Left lung (tissue), 10 donors: ENCODE results near the gene SON. TPM values are rescaled to one million over a fixed set of nuclear protein-coding genes. Genes with fewer than 3 reads are reported as not detected.
"Not testable (repeated sequence)": the region's sequence is repeated elsewhere in the genome, so short reads cannot be mapped to it uniquely, and the experiment has no call there.

Source experiments
- ATAC-seq: fragments of 200-7000 bp; cut with Tn5 transposase; one replicate; pipeline ENCODE4 v1.9.1; 2020; ENCODE audit warnings: moderate library complexity
- DNase-seq, 4 donors: peaks; one replicate each; pipeline ENCODE4 v3.0.0-alpha.2; 2013 to 2020
- H3K27ac ChIP-seq, 2 donors: fragments of 200-600 bp; sonication (generic) in 1 of 2; one replicate each; pipeline versions ENCODE4 v1.5.0 to v1.8.0; 2020 to 2021
- H3K27me3 ChIP-seq, 2 donors: fragments of 200-600 bp; sonication (generic) in 1 of 2; one replicate each; pipeline versions ENCODE4 v1.5.0 to v1.8.0; 2020 to 2021
- H3K36me3 ChIP-seq, 2 donors: fragments of 200-600 bp; sonication (generic) in 1 of 2; one replicate each; pipeline versions ENCODE4 v1.5.0 to v1.8.0; 2020 to 2021
- H3K4me1 ChIP-seq, 2 donors: fragments of 200-600 bp; one replicate each; pipeline ENCODE4 v1.8.0; 2021
- H3K4me3 ChIP-seq, 2 donors: fragments of 200-600 bp; sonication (generic) in 1 of 2; one replicate each; pipeline versions ENCODE4 v1.5.0 to v1.8.0; 2020 to 2021; ENCODE audit warnings: mild to moderate bottlenecking in 1 of 2
- H3K9me3 ChIP-seq, 2 donors: fragments of 200-600 bp; sonication (generic) in 1 of 2; one replicate each; pipeline versions ENCODE4 v1.5.0 to v1.8.0; 2020 to 2021
- intact Hi-C, 2 donors: fragments of 100-400 bp; cut with DNase I; formaldehyde crosslinking; loops; one replicate each; pipeline versions ENCODE4 v1.11.2 to v1.14.2; 2022
- polyA plus RNA-seq, 6 donors: library from polyadenylated mRNA; unstranded; fragments of 120-200 nt; gene quantifications; one replicate each; pipeline ENCODE4 v1.2.1, GENCODE V29; 2013; ENCODE audit not compliant: insufficient read length in 6 of 6
- total RNA-seq, 2 donors: library from RNA; stranded (reverse); fragmentation: NEBNext Ultra II Directional; extraction: Animal tissue kit (Norgen Biotek cat#: 25700); gene quantifications; one replicate each; pipeline ENCODE4 v1.2.1, GENCODE V29; 2021
- TF ChIP-seq, protein P1 (sequence below), 2 donors: fragments of 200-600 bp; sonication (generic) in 1 of 2; IDR thresholded peaks; one replicate each; pipeline versions ENCODE4 v1.5.0 to v1.8.0; 2021; ENCODE audit warnings: antibody characterized with exemption in 2 of 2
- donor health status: DM: no; HTN: yes; CAD: no.
- donor health status: DM: no; HTN: no; CAD: no.

The SON gene
- total and polyA plus RNA-seq, 8 donors: 237 to 454 (median 412) TPM

DNA sequence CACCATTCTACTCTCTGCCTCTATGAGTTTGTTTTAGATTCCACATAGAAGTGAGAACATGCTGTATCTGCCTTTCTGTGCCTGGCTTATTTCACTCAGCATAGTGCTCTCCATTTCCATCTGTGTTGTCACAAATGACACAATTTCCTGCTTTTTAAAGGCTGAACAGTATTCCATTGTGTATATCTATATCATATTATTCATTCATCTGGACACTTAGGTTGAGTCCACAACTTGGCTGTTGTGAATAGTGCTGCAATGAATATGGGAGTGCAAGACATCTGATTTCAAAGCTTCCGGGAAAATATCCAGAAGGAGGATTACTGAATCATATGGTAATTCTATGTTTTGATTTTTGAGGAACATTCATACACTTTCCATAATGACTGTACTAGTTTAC, 65.7 kb downstream of the SON start:
- Histone ChIP-seq H3K4me1 (no peaks in the 10 kb centered on the region), H3K27ac (no peak overlapping the region), H3K9me3 (no peaks in the 10 kb centered on the region), H3K27me3 (no peaks in the 10 kb centered on the region), H3K4me3 (no peak overlapping the region), H3K36me3 (peaks cover 0 to 54% of the 10 kb centered on the region in 2 donors)
- DNase-seq (no peak), ATAC-seq (no peak)
- TF ChIP-seq, protein P1, sequence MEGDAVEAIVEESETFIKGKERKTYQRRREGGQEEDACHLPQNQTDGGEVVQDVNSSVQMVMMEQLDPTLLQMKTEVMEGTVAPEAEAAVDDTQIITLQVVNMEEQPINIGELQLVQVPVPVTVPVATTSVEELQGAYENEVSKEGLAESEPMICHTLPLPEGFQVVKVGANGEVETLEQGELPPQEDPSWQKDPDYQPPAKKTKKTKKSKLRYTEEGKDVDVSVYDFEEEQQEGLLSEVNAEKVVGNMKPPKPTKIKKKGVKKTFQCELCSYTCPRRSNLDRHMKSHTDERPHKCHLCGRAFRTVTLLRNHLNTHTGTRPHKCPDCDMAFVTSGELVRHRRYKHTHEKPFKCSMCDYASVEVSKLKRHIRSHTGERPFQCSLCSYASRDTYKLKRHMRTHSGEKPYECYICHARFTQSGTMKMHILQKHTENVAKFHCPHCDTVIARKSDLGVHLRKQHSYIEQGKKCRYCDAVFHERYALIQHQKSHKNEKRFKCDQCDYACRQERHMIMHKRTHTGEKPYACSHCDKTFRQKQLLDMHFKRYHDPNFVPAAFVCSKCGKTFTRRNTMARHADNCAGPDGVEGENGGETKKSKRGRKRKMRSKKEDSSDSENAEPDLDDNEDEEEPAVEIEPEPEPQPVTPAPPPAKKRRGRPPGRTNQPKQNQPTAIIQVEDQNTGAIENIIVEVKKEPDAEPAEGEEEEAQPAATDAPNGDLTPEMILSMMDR (IDR thresholded peaks at IDR 0.05): no peak
- intact Hi-C loops: no loop called here

DNA sequence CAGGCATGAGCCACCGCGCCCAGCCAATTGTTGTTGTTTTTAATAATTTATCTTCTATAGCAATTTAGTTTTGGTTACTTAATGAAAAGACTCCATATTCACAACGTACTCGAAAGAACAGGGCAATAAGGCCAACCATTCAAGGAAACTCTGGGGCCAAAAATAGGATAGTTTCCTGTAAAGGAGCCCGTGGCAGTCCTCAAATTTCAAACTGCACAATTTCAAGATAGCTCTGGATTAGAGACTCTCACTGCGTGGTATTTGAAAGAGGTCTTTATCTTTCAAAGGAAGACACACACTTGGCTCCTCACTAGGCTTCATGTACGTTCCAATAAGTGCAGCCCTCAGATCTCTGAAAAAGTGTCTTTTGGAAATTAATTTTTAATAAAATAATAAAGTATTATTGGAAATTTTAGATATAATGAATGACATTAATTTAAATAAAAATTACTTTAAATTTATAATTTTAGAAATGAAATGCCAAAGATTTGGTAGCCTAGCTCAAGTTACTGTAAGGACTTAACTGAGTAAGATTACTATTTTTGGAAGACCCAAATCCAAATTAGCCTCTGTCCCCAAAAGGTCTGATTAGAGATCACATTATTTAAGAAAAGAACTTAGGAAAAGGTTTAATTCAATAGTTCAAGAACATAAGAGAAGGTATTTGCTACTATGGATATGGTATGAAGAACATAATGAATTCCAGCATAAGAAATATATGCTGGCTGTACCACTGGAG, 68.3 kb downstream of the SON start:
- Histone ChIP-seq H3K36me3 (peaks cover 0 to 72% of the 10 kb centered on the region in 2 donors), H3K4me3 (no peak overlapping the region), H3K9me3 (no peaks in the 10 kb centered on the region), H3K27me3 (no peaks in the 10 kb centered on the region), H3K27ac (no peak overlapping the region), H3K4me1 (no peaks in the 10 kb centered on the region)
- DNase-seq (no peak), ATAC-seq (no peak)
- TF ChIP-seq, protein P1 (IDR thresholded peaks at IDR 0.05): no peak
- intact Hi-C loops: no loop called here

DNA sequence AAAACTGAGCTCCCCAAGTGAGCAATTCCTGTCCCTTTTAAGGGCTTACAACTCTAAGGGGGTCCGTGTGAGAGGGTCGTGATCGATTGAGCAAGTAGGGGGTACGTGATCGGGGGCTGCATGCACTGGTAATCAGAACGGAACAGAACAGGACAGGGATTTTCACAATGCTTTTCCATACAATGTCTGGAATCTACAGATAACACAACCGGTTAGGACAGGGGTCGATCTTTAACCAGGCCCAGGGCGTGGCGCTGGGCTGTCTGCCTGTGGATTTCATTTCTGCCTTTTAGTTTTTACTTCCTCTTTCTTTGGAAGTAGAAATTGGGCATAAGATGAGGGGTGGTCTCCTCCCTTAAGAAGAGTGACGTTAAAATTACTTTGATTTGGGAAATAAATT, 74.7 kb downstream of the SON start:
- H3K4me1 ChIP-seq, intact Hi-C loops, H3K9me3 ChIP-seq, H3K27ac ChIP-seq, DNase-seq, ATAC-seq, H3K4me3 ChIP-seq, H3K27me3 ChIP-seq: not testable (repeated sequence)
- H3K36me3 ChIP-seq: peaks cover 0 to 62% of the 10 kb centered on the region in 2 donors

DNA sequence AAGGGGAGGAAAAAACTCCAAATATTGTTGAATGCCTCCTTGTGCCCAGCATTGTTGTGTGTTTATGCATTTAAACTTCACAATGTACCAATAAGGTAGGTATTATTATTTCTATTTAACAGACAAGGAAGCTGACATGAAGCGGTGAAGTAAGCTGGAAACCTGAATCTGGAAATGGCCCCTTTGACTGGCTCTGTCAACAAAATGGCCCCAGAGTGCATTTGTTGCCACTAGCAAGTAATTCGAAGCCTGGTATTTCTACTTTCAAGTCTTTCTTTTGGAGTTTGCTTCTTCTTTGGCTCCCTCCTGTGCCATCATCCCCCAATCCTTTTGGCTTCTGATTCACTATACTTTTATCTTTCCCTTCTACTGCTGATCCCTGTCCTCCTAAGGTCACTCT, 75.6 kb downstream of the SON start:
- DNase-seq (no peak), ATAC-seq (no peak)
- H3K9me3 ChIP-seq: no peaks in the 10 kb centered on the region
- H3K4me3 ChIP-seq: no peak overlapping the region
- TF ChIP-seq, protein P1 (IDR thresholded peaks at IDR 0.05): no peak
- H3K27ac ChIP-seq: no peak overlapping the region
- intact Hi-C loops: no loop called here
- no peaks in the 10 kb centered on the region for H3K4me1 ChIP-seq
- peaks cover 0 to 62% of the 10 kb centered on the region in 2 donors for H3K36me3 ChIP-seq
- no peaks in the 10 kb centered on the region for H3K27me3 ChIP-seq

DNA sequence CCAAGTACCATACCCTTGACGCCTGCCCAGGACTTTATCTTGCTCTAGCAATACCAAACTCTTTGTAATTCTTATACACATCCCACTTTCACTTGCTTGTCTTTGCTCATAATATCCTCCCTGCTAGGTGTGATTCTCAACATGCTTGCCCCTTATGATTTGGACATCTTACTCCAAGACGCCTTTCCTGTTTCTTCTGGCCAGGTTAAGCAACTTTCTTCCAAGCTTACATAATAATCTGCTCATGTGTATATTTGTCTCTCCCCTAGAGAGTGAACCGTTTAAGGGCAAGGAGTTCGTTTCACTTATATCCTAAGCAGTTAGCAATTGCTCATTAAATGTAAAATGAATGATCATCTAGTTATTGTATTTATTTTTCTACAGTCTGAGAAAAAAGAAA, 76.9 kb downstream of the SON start:
- Histone ChIP-seq H3K9me3 (no peaks in the 10 kb centered on the region), H3K27ac (no peak overlapping the region), H3K27me3 (no peaks in the 10 kb centered on the region), H3K4me1 (no peaks in the 10 kb centered on the region), H3K4me3 (no peak overlapping the region), H3K36me3 (peaks cover 0 to 61% of the 10 kb centered on the region in 2 donors)
- no peak for ATAC-seq
- TF ChIP-seq, protein P1 (IDR thresholded peaks at IDR 0.05): no peak
- intact Hi-C loops: no loop called here
- no peak for DNase-seq

DNA sequence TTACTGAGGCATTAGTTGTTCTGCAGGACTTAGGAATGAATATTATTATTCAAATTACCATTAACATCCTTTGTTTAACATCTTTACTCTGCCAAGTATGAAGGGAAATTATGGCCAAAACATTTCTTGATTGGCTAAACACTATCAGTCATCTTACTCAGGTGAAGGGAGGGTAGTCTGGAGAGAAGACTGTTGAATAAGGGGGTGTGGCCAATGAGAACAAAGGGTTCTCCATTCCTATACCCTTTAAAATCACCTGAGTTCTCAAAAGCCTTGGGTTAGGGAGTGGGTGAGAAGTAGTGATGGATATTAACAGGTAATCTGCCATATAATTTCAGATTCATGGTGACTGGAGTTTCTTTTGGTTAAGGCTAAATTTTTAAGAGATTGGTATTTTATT, 79.4 kb downstream of the SON start:
- no peak for DNase-seq
- intact Hi-C loops: no loop called here
- Histone ChIP-seq H3K9me3 (no peaks in the 10 kb centered on the region), H3K4me3 (no peak overlapping the region), H3K27me3 (no peaks in the 10 kb centered on the region), H3K36me3 (peaks cover 0 to 43% of the 10 kb centered on the region in 2 donors), H3K4me1 (no peaks in the 10 kb centered on the region), H3K27ac (no peak overlapping the region)
- ATAC-seq: no peak
- TF ChIP-seq, protein P1 (IDR thresholded peaks at IDR 0.05): no peak

DNA sequence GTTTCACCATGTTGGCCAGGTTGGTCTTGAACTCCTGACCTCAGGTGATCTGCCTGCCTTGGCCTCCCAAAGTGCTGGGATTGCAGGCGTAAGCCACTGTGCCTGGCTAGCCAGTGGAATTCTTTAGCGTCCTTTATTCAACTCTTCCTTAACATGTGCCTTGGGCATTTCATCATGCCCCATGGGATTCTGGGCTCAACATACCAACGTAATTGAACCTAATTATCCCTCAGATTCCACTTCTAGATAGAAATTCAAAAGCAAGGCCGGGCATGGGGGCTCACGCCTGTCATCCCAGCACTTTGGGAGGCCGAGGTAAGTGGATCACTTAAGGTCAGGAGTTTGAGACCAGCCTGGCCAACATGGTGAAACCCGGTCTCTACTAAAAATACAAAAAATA, 83.3 kb downstream of the SON start:
- H3K4me1 ChIP-seq, ATAC-seq, DNase-seq, intact Hi-C loops, H3K27ac ChIP-seq, H3K4me3 ChIP-seq, H3K9me3 ChIP-seq, H3K27me3 ChIP-seq: not testable (repeated sequence)
- H3K36me3 ChIP-seq: peaks cover 0 to 60% of the 10 kb centered on the region in 2 donors
